NCI-H187 (cell line): ENCODE data around the gene FCER2.
"Not testable (repeated sequence)": the region's sequence is repeated elsewhere in the genome, so short reads cannot be mapped to it uniquely, and the experiment has no call there.

ENCODE experiments used
- DNase-seq, 2 experiments: peaks; one replicate each; lab custom pipeline; 2025; lab: John Stamatoyannopoulos, UW

Gene FCER2

GRCh38 chr19:7645656-7646425 is 56.1 kb downstream of the FCER2 start:
- DNase-seq = no peak

GRCh38 chr19:7645163-7645562 is 56.8 kb downstream of the FCER2 start:
- no peak for DNase-seq

DNA sequence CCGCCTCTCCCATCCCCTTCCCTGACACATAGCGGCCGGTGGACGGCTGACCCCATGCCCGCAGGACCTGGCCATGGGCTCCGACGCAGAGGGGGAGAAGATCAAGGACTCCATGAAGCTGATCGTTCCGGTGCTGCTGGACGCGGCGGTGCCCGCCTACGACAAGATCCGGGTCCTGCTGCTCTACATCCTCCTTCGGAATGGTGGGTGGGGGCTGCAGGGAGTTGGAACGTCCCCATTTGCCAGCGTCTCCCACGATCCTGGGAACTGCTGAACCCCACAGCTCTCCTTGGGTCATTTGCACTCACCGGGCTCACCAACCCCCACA is 57.4 kb downstream of the FCER2 start:
- DNase-seq = no peak

DNA sequence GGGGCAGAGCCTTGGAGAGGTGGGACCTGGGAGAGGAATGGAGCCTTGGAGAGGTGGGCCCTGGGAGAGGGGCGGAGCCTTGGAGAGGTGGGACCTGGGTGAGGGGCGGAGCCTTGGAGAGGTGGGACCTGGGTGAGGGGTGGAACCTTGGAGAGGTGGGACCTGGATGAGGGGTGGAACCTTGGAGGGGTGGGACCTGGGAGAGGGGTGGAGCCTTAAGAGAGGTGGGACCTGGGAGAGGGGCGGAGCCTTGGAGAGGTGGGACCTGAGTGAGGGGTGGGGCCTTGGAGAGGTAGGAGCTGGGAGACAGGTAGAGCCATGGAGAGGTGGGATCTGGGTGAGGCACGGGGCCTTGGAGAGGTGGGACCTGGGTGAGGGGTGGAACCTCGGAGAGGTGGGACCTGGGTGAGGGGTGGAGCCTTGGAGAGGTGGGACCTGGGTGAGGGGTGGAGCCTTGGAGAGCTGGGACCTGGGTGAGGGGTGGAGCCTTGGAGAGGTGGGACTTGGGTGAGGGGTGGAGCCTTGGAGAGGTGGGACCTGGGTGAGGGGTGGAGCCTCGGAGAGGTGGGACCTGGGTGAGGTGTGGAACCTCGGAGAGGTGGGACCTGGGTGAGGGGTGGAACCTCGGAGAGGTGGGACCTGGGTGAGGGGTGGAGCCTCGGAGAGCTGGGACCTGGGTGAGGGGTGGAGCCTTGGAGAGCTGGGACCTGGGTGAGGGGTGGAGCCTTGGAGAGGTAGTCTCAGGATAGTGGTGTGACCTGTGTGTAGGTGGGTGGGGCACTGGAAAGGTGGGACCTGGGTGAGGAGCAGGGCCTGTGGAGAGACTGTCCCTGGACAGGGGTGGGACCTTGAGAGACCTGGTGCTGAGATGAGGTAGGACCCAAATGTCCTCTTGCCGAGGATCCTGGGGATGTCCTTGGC is 58.0 kb downstream of the FCER2 start:
- DNase-seq = not testable (repeated sequence)

DNA sequence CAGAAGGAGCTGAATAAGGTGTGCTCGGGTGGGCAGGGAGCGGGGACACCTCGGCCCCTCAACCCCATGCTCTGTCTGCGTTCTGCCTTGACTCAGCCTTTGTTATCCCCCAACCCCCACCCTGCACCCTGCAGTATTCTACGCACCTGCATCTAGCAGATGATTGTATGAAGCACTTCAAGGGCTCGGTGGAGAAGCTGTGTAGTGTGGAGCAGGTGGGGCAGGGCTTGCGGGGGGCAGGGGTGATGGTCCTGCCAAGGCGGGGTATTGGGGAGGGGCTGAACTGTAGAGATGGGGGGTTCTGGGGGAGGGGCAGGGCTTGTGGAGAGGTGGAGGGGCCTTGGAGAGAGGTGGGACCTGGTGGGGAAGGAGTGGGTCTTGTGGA is 58.9 kb downstream of the FCER2 start:
- no peak for DNase-seq

- DNase-seq = no peak
Observed at GRCh38 chr19:7642295-7643030, 59.5 kb downstream of the FCER2 start.

GRCh38 chr19:7641290-7642276 is 60.3 kb downstream of the FCER2 start:
- no peak for DNase-seq

DNA sequence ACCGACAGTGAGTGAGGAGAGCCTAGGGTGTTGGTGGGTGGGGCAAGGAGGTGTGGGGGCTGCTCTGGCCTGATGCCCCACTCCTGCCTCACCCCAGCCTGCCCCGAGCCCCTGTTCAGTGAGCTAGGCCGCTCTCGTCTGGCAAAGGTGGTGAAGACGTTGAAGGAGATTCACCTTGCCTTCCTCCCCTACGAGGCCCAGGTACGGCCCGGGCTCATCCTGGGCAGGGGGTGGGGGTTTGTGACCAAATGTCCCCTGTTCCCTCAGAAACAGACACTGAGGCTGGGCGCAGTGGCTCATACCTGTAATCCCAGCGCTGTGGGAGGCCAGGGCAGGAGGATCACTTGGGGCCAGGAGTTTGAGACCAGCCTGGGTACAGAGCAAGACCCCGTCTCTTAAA is 61.1 kb downstream of the FCER2 start:
- DNase-seq = no peak

DNA sequence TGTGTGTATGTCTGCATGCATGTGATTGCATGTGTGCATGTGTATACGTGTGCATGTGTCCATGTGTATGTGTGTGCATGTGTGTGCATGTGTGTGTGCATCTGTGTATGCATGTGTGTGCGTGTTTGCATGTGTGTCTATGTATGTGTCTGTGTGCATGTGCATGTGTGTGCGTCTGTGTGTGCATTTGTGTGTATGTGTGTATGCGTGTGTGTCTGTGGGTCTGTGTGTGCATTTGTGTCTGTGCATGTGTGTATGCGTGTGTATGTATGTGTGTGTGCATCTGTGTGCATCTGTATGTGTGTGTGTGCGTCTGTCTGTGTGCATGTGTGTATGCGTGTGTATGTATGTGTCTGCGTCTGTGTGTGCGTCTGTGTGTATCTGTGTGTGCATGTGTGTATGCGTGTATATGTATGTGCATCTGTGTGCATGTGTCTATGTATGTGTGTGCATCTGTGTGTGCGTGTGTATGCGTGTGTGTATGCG is 62.0 kb downstream of the FCER2 start:
- no peak for DNase-seq

DNA sequence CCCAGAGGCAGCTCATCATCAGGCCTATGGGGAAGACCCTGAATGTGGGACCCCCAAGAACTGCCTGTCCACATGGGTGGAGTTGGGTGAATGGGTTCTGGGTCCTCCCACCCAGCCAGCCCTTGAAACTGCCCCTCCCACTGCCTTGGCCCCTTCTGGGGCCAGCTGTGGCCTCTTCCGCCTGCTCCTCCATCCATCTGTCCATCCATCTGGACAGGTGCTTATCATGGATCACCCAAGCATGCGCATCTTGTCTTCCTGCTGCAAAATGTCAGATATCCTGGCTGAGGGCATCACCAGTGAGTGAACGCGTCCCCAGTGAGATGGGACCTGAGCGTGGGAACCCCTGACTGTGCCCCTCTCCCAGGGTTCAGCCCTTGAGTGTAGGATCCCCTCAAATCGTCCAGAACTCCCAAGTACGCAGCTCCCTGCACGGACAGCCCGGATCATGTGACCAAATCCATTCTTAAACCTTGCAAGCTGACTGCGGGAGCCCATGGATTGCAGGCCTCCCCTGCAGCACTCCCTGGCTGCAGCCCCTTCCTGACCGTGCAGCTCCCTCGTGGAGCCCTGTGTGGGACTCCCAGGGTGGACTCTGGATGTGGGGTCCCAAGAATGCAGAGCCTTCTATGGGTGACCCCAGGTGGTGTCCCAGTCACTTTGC is 63.0 kb downstream of the FCER2 start:
- no peak for DNase-seq
